SK-N-MC (cell line): ENCODE measurements around the gene EFHD2.

ENCODE experiments used
- EZH2 ChIP-seq: fragments of 200-600 bp; sonication (generic); IDR thresholded peaks from one replicate; pipeline ENCODE4 v1.6.1; 2017; ENCODE audit warnings: antibody characterized with exemption
- POLR2AphosphoS5 ChIP-seq: IDR thresholded peaks from 2 replicates; pipeline ENCODE4 v1.6.1; 2012; ENCODE audit warnings: mild to moderate bottlenecking, low read depth, low read length, borderline replicate concordance

DNA sequence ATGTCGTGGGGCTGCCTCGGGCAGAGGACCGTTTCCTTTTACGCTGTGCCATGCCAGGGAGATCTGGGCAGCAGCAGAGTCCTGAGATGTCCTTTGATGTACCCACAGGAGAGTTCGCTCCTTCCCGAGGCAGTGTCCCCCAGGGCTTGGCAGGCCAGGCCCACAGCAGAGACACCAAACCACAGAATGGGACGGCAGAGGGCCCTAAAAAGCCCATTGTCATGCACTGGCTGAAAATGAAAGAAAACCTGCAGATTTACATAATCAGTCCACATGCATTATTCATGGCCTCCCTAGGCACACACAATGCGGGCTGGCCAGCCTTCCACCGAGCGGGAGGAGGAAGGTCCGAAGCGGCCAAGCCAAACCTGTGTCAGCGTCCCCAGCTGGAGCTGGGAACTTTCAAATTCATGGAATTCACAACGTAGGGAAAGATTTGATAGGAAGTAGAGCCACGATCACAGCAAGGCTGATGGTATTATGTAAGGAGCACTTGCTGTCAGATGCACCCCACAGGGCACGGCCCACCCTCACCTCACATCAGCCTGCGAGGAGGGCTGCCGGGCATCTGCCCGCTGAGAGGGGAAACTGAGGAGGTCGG lies 25.3 kb upstream of the EFHD2 start:
- no peak for TF ChIP-seq EZH2
- TF ChIP-seq POLR2AphosphoS5 = no peak
